HepG2 (cell line): ENCODE data around the gene SLC1A3. TPM values are rescaled to one million over a fixed set of nuclear protein-coding genes. Genes with fewer than 3 reads are reported as not detected.

Source experiments
- ATAC-seq: fragments of 200-7000 bp; cut with Tn5 transposase; 3 replicates; pipeline ENCODE4 v1.9.1; 2020; ENCODE audit warnings: mild to moderate bottlenecking, moderate library complexity
- BruUV-seq: library from RNA; stranded (reverse); fragments of 400-500 nt; replicated peaks from 2 replicates; lab custom pipeline; 2021; lab: Mats Ljungman, UMichigan
- CTCF ChIA-PET: fragments of 300-600 bp; formaldehyde crosslinking; extraction: SDS; loops from one replicate; lab custom pipeline; 2021; ENCODE audit warnings: low total read pairs, inconsistent platforms, low intra/inter-chr PET ratio; lab: Yijun Ruan, JAX
- POLR2A ChIA-PET: fragments of 350-600 bp; sonication (Branson Sonifier 250); formaldehyde crosslinking; loops from one replicate; lab custom pipeline; 2020; ENCODE audit warnings: antibody characterized with exemption, inconsistent platforms; lab: Yijun Ruan, JAX
- DNase-seq: peaks from one replicate; pipeline ENCODE4 v3.0.0-alpha.2; 2015; ENCODE audit warnings: low spot score
- FAIRE-seq: peaks from 3 replicates; lab custom pipeline; 2011; peaks lifted over from hg19 to GRCh38; lab: Jason Lieb, UNC
- H2AFZ ChIP-seq: one replicate; pipeline ENCODE4 v1.6.1; 2011; ENCODE audit warnings: low read length, inconsistent platforms
- H3K27ac ChIP-seq: fragments of 300-600 bp; 3 replicates; pipeline ENCODE4 v1.8.0; 2011; ENCODE audit warnings: mixed run types, mild to moderate bottlenecking, mixed read lengths, low read length, inconsistent platforms; ENCODE audit not compliant: insufficient read depth; ENCODE audit errors: extremely low read length
- H3K27me3 ChIP-seq, 2 experiments: fragments of 200-600 bp in 1 of 2; 2 replicates in 1 of 2; 3 replicates in 1 of 2; pipeline versions ENCODE4 v1.6.0 to v1.8.0; 2011; ENCODE audit warnings: low read length in 2 of 2, mild to moderate bottlenecking in 2 of 2, moderate library complexity in 2 of 2, inconsistent platforms in 1 of 2; ENCODE audit not compliant: insufficient read depth in 2 of 2, control insufficient read depth in 1 of 2
- H3K36me3 ChIP-seq, 2 experiments: fragments of 200-600 bp in 1 of 2; replicated peaks in 1 of 2; 2 replicates in 1 of 2; 3 replicates in 1 of 2; pipeline versions ENCODE4 v1.5.1 to v1.8.0; 2011; ENCODE audit warnings: low read length in 2 of 2, inconsistent platforms in 1 of 2; ENCODE audit not compliant: insufficient read depth in 2 of 2, control insufficient read depth in 1 of 2
- H3K4me1 ChIP-seq: 2 replicates; pipeline ENCODE4 v1.5.1; 2012; ENCODE audit warnings: low read length, inconsistent platforms; ENCODE audit not compliant: insufficient read depth
- H3K4me2 ChIP-seq: 2 replicates; pipeline ENCODE4 v1.6.0; 2011; ENCODE audit warnings: low read depth, low read length, inconsistent platforms
- H3K4me3 ChIP-seq, 3 experiments: fragments of 200-600 bp in 1 of 3; sonication (generic), shearing (Covaris generic) in 1 of 3; replicated peaks in 1 of 3; 2 replicates each; pipeline ENCODE4 v1.5.1; 2011 to 2016; ENCODE audit warnings: low read length in 3 of 3, inconsistent platforms in 2 of 3, low read depth in 2 of 3, mild to moderate bottlenecking in 2 of 3, control low read depth in 1 of 3, mixed read lengths in 1 of 3; ENCODE audit not compliant: insufficient read depth in 1 of 3
- H3K79me2 ChIP-seq: one replicate; pipeline ENCODE4 v1.6.1; 2011; ENCODE audit warnings: low read length, inconsistent platforms; ENCODE audit not compliant: insufficient read depth
- H3K9ac ChIP-seq: 2 replicates; pipeline ENCODE4 v1.6.0; 2011; ENCODE audit warnings: mild to moderate bottlenecking, low read depth, low read length, inconsistent platforms; ENCODE audit not compliant: insufficient read depth
- H3K9me3 ChIP-seq: 2 replicates; pipeline ENCODE4 v1.5.1; 2012; ENCODE audit warnings: mild to moderate bottlenecking, low read length
- H4K20me1 ChIP-seq: 2 replicates; pipeline ENCODE4 v1.6.0; 2011; ENCODE audit warnings: inconsistent platforms, mild to moderate bottlenecking, low read length, moderate library complexity; ENCODE audit not compliant: insufficient read depth
- ATF2 ChIP-seq: sonication (generic); formaldehyde crosslinking; IDR thresholded peaks from 2 replicates; pipeline ENCODE4 v1.4.0; 2020; ENCODE audit warnings: missing genetic modification reagents
- KAT8 ChIP-seq: IDR thresholded peaks from 2 replicates; pipeline ENCODE4 v1.6.1; 2016; ENCODE audit warnings: missing genetic modification reagents, missing compliant biosample characterization
- YEATS4 ChIP-seq: sonication (generic); formaldehyde crosslinking; IDR thresholded peaks from 2 replicates; pipeline ENCODE4 v1.4.0; 2020; ENCODE audit warnings: missing genetic modification reagents, borderline replicate concordance
- YY1 ChIP-seq: IDR thresholded peaks from 2 replicates; pipeline ENCODE4 v1.6.1; 2011; ENCODE audit warnings: low read length, low read depth, moderate library complexity, mild to moderate bottlenecking; ENCODE audit not compliant: insufficient read depth, insufficient replicate concordance
- ZNF282 ChIP-seq: fragments of 450-650 bp; IDR thresholded peaks from 2 replicates; pipeline ENCODE4 v1.6.1; 2018; ENCODE audit not compliant: partially characterized antibody
- ZNF549 ChIP-seq: sonication (generic); formaldehyde crosslinking; IDR thresholded peaks from 2 replicates; pipeline ENCODE4 v1.5.0; 2020; ENCODE audit warnings: missing genetic modification reagents
- WGBS: methylation state at CpG from one replicate; pipeline ENCODE4 v1.1.6; 2017; ENCODE audit warnings: low lambda C conversion rate; 5-methylcytosine and 5-hydroxymethylcytosine counted together
- in situ Hi-C: cut with HindIII; loops from 2 replicates; pipeline ENCODE4 v1.10.0; 2017; ENCODE audit warnings: low pct_unique_long_range_greater_than_20kb; ENCODE audit not compliant: extremely low pct_ligation_motif_present
- intact Hi-C: fragments of 100-400 bp; cut with micrococcal nuclease; formaldehyde crosslinking; loops from one replicate; pipeline ENCODE4 v1.10.0; 2022; ENCODE audit not compliant: unreplicated experiment
- polyA plus RNA-seq, 8 experiments: library from polyadenylated mRNA; depleted of rRNA in 3 of 8; stranded (reverse) in 7 of 8; unstranded in 1 of 8; fragments of >200 nt; fragmentation: Illumina TruSeq in 4 of 8; extraction: Trizol in 4 of 8; gene quantifications; 2 replicates each; pipeline versions ENCODE4 v1.2.1 to v1.2.3, GENCODE V29; 2011 to 2016; ENCODE audit warnings: low read depth in 4 of 8, missing spikeins in 1 of 8, mixed read lengths in 1 of 8; ENCODE audit not compliant: insufficient read depth in 1 of 8
- total RNA-seq, 5 experiments: library from RNA; depleted of rRNA; stranded (reverse); fragments of >200 nt; fragmentation: Illumina TruSeq; extraction: Trizol; gene quantifications; 2 replicates each; pipeline ENCODE4 v1.2.3, GENCODE V29; 2016; ENCODE audit warnings: low read depth in 1 of 5
- TF ChIP-seq, protein P1 (sequence below): sonication (generic); formaldehyde crosslinking; IDR thresholded peaks from 2 replicates; pipeline ENCODE4 v1.8.1; 2022; ENCODE audit warnings: mild to moderate bottlenecking, missing genetic modification reagents
- TF ChIP-seq, protein P2 (sequence below): fragments of 450-650 bp; IDR thresholded peaks from 2 replicates; pipeline ENCODE4 v1.6.1; 2016
- TF ChIP-seq, protein P3 (sequence below): sonication (generic); formaldehyde crosslinking; IDR thresholded peaks from 2 replicates; pipeline ENCODE4 v1.5.1; 2020; ENCODE audit warnings: missing genetic modification reagents, mild to moderate bottlenecking, borderline replicate concordance
- TF ChIP-seq, protein P4 (sequence below): sonication (generic); formaldehyde crosslinking; IDR thresholded peaks from 2 replicates; pipeline ENCODE4 v1.8.0; 2022; ENCODE audit warnings: mild to moderate bottlenecking, missing genetic modification reagents

SLC1A3 gene
- total and polyA plus RNA-seq, 2 of the 13 experiments (the other 11 are each of a cell fraction or from before 2014, with no cell fraction given): 0.09 TPM; not detected in 1

DNA sequence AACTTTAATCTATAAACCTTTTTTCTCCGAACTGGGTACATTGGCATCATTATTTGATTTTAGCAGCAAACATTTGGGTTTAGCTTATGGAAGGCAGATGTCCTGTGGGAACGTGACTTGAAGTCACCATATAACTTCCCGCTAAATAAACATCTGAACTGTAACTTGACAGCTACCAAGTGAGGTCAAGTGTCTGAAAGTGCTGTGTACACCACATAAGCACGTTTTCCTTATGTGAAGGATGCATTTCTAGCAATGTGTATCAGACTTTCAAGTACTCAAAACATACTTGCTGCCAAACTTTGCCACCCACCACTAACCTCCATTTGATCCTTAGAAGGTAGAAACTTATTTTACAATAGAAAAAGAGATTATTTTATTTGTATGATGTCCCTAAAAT, 35.7 kb downstream of the SLC1A3 start:
- FAIRE-seq: no peak
- 12% methylated on average over 4 of the region's 4 CpGs for WGBS
- Histone ChIP-seq H3K36me3 (no peaks in the 10 kb centered on the region), H3K27ac (no peak overlapping the region), H3K9me3 (no peaks in the 10 kb centered on the region), H3K4me2 (no peak overlapping the region), H3K9ac (no peak overlapping the region), H3K4me1 (no peaks in the 10 kb centered on the region), H3K79me2 (no peaks in the 10 kb centered on the region), H3K27me3 (no peaks in the 10 kb centered on the region), H3K4me3 (no peak overlapping the region)
- in situ Hi-C loops: no loop called here
- POLR2A ChIA-PET: no interaction called here
- CTCF ChIA-PET: no interaction called here
- DNase-seq: no peak
- no TSS peak for BruUV-seq
- intact Hi-C loops: no loop called here
- no peak for TF ChIP-seq KAT8 (CRISPR knock-in tag)
- TF ChIP-seq, protein P1, sequence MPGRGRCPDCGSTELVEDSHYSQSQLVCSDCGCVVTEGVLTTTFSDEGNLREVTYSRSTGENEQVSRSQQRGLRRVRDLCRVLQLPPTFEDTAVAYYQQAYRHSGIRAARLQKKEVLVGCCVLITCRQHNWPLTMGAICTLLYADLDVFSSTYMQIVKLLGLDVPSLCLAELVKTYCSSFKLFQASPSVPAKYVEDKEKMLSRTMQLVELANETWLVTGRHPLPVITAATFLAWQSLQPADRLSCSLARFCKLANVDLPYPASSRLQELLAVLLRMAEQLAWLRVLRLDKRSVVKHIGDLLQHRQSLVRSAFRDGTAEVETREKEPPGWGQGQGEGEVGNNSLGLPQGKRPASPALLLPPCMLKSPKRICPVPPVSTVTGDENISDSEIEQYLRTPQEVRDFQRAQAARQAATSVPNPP: no peak
- TF ChIP-seq YEATS4 (CRISPR knock-in tag): no peak
- TF ChIP-seq ZNF282: no peak
- TF ChIP-seq, protein P2, sequence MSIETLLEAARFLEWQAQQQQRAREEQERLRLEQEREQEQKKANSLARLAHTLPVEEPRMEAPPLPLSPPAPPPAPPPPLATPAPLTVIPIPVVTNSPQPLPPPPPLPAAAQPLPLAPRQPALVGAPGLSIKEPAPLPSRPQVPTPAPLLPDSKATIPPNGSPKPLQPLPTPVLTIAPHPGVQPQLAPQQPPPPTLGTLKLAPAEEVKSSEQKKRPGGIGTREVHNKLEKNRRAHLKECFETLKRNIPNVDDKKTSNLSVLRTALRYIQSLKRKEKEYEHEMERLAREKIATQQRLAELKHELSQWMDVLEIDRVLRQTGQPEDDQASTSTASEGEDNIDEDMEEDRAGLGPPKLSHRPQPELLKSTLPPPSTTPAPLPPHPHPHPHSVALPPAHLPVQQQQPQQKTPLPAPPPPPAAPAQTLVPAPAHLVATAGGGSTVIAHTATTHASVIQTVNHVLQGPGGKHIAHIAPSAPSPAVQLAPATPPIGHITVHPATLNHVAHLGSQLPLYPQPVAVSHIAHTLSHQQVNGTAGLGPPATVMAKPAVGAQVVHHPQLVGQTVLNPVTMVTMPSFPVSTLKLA: no peak
- TF ChIP-seq, all 625 proteins: peak for 0
- no peak overlapping the region for H2AFZ ChIP-seq
- no peaks in the 10 kb centered on the region for H4K20me1 ChIP-seq
- ATAC-seq: no peak

DNA sequence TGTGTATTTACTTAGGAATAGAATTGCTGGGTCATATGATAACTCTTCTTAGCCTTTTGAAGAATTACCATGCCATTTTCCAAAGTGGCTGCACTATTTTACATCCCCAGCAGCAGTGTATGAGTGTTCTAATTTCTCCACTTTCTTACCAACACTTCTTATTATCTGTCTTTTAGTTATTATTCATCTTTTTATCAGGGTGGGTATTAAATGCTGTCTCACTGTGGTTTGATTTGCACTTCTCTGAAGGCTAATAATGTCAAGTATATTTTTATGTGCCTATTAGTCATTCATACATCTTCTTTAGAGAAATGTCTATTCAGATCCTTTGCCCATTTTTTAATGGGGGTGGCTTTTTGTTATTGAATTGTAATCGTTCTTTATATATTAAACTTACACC, 36.8 kb downstream of the SLC1A3 start:
- Histone ChIP-seq H3K79me2 (no peaks in the 10 kb centered on the region), H3K36me3 (no peaks in the 10 kb centered on the region), H3K27ac (no peak overlapping the region), H3K9me3 (no peaks in the 10 kb centered on the region), H3K4me2 (no peak overlapping the region), H3K4me3 (no peak overlapping the region), H3K4me1 (no peaks in the 10 kb centered on the region), H3K27me3 (no peaks in the 10 kb centered on the region), H4K20me1 (no peaks in the 10 kb centered on the region), H2AFZ (no peak overlapping the region), H3K9ac (no peak overlapping the region)
- DNase-seq (no peak), FAIRE-seq (no peak), ATAC-seq (no peak)
- intact Hi-C loops: no loop called here
- ChIA-PET POLR2A (no interaction called here), CTCF (no interaction called here)
- WGBS: 0% methylated on average over 1 of the region's 1 CpG
- no TSS peak for BruUV-seq
- in situ Hi-C loops: no loop called here
- TF ChIP-seq, protein P3, sequence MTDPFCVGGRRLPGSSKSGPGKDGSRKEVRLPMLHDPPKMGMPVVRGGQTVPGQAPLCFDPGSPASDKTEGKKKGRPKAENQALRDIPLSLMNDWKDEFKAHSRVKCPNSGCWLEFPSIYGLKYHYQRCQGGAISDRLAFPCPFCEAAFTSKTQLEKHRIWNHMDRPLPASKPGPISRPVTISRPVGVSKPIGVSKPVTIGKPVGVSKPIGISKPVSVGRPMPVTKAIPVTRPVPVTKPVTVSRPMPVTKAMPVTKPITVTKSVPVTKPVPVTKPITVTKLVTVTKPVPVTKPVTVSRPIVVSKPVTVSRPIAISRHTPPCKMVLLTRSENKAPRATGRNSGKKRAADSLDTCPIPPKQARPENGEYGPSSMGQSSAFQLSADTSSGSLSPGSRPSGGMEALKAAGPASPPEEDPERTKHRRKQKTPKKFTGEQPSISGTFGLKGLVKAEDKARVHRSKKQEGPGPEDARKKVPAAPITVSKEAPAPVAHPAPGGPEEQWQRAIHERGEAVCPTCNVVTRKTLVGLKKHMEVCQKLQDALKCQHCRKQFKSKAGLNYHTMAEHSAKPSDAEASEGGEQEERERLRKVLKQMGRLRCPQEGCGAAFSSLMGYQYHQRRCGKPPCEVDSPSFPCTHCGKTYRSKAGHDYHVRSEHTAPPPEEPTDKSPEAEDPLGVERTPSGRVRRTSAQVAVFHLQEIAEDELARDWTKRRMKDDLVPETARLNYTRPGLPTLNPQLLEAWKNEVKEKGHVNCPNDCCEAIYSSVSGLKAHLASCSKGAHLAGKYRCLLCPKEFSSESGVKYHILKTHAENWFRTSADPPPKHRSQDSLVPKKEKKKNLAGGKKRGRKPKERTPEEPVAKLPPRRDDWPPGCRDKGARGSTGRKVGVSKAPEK (CRISPR knock-in tag): no peak
- TF ChIP-seq ZNF549 (no peak), ATF2 (no peak), YY1 (no peak)
- TF ChIP-seq, protein P4, sequence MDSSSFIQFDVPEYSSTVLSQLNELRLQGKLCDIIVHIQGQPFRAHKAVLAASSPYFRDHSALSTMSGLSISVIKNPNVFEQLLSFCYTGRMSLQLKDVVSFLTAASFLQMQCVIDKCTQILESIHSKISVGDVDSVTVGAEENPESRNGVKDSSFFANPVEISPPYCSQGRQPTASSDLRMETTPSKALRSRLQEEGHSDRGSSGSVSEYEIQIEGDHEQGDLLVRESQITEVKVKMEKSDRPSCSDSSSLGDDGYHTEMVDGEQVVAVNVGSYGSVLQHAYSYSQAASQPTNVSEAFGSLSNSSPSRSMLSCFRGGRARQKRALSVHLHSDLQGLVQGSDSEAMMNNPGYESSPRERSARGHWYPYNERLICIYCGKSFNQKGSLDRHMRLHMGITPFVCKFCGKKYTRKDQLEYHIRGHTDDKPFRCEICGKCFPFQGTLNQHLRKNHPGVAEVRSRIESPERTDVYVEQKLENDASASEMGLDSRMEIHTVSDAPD (CRISPR knock-in tag): no peak
